UCSD-AML1 (cell line): ENCODE results near the gene NEU3.
A peak's percentile ranks its signal among the peaks of the same experiment; 100 is the strongest.
"Not testable (repeated sequence)": the region's sequence is repeated elsewhere in the genome, so short reads cannot be mapped to it uniquely, and the experiment has no call there.

Experiments used
- DNase-seq: peaks from one replicate; lab custom pipeline; 2025; ENCODE audit not compliant: unreplicated experiment; lab: John Stamatoyannopoulos, UW

Gene NEU3

DNA sequence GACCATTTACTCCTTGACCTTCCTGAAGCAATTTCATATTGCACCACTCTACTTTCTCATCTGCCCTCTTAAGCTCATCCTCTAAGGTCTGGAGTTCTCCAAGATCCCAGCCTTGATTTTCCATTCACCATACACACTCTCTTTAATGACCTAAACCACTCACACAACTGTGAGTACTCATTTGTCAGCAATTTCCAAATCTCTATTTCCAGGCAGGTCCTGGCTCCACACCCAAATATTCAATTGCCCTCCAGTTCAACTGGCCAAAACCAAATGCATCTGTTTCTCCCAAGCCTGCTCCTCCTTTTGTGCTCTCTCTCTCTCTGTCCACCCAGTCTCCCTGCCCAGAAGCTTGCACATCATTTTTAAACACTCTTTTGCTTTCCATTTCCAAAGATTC, 39.6 kb downstream of the NEU3 start:
- DNase-seq = no peak

- no peak for DNase-seq
These were observed 40.0 kb downstream of the NEU3 start for GRCh38 chr11:75028724-75029123.

DNA sequence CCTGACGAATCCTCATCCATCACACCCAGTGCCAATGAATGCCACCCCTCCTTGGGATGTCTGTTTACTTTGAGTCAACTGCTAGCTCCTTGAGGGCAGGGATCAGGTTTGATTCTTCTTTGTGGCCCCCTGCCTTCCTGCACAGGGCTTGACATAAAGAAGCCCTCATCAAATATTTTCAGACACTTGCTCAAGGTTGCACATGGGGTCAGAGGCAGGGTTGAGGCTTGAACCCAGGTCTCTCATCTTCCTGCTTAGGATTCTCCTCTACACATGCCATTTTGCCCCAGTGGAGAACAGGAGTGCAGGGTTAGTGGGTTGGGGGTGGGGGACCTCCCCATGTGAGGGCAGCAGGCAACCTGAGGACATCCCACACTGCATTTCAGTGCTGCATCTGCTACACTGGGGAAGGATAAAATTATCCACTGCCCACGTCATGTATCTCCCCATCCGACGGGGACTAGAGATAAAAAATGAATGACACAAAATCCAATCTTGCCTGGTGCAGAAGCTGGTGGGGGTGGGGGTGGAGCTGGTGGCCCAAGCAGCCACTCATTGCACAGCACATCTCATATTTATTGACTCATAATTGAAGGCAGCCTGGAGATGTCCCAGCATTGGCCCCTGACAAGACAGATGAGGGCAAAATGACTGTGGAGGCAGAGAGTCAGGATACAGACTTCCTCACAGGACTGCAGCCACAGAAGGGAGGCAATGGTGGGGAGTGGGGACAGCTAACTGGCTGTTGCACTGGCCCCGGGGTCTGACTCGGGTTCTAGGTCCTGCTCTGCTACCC, 41.3 kb downstream of the NEU3 start:
- no peak for DNase-seq

DNA sequence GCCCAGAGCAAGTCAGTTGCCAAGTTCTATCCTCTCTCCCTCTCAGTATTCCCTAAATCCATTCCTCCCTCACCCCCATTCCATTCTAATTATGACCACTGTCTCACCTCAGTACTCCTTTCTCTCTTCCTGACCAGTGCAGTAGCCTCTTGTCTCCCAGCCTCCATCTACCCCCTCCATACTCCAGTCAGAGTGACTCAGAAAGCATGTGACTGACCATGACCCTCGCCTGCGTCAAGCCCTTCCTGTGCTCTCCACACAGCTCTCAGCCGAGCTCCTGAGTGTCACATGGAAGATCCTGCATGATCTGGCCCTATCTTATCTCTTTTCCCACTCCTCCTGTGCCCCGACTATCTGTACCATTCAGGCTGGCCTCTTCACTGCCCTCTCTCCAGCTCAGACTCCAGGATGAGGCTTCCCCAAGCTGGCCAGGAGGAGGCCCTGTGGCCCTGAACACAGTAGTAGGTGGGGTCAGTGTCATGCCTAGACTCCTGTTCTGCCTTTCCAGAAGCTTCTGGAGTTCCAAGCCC, 42.6 kb downstream of the NEU3 start:
- peak; percentile 28 for DNase-seq

GRCh38 chr11:75031771-75032549, 43.2 kb downstream of the NEU3 start:
- DNase-seq = peak; percentile 69

GRCh38 chr11:75032550-75032935, 43.8 kb downstream of the NEU3 start:
- no peak for DNase-seq

DNA sequence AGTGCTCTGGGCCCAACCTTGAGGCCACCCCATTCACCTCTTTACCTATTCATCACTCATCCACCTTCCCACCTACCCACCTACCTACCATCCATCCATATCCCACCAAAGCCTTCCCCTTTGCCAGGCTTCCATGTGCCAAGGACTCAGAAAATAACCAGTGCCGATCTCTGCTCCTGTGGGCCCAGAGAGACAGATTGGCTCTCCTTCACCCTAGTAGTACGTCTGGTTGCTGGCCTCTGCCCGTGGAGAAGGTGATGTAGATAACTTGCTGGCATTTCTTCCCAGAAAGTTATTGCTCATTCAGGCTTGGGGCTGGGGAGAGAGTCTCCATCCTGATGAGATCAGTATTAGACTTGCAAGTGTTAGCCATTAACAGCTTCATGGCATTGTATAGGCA, 45.2 kb downstream of the NEU3 start:
- DNase-seq = no peak

GRCh38 chr11:75035256-75035655, 46.5 kb downstream of the NEU3 start:
- DNase-seq = no peak

DNA sequence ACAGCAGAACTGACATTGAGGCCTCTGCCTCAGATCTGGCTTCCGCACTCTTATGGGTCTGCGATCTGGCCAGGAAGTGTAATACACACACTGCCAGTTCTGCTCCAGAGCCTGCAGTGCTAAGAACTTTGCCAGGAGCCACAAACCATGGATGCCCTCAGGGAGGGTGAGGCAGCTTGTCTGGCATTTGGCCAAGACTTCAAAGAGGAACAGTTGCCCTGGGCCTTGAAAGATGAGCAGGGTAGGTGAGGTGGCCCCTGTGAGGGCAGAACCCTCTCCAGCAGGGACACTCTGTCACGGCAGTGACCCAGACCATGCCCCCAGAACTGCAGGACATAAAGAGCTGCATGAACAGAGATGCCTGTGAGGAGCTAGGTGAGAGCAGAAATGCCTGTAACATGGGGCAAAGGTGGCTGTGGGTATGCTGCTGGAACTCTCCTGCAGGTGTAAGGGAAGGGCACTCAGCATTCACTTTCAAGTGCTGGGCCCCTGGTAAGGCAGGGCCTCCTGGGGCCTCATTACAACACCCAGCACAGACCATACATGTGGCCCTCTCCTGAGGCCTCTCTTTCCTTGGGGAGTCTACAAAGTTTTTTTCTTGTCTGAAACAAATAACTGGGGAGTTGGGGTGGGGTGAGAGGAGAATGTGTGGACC, 47.3 kb downstream of the NEU3 start:
- no peak for DNase-seq

- no peak for DNase-seq
These were observed 51.5 kb downstream of the NEU3 start for GRCh38 chr11:75040167-75040770.

DNA sequence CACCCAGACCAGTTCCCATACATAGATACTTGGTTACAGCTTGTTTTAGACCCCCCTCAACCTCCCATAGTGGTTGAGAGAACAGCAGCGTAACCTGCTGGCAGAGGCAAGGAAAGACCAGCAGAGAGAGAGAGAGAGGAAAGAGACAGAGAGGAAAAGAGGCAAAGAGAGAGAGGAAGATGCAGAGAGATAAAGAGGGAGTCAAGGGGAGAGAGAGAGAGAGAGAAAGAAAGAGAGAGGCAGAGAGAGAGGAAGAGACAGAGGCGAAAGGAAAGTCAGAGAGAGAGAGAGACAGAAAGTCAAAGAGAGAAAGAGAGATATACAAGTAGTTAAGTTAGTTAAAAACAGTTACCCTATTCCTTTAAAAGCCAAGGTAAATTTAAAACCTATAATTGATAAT, 52.5 kb downstream of the NEU3 start:
- no peak for DNase-seq

GRCh38 chr11:75041821-75042220, 53.1 kb downstream of the NEU3 start:
- DNase-seq = not testable (repeated sequence)

DNA sequence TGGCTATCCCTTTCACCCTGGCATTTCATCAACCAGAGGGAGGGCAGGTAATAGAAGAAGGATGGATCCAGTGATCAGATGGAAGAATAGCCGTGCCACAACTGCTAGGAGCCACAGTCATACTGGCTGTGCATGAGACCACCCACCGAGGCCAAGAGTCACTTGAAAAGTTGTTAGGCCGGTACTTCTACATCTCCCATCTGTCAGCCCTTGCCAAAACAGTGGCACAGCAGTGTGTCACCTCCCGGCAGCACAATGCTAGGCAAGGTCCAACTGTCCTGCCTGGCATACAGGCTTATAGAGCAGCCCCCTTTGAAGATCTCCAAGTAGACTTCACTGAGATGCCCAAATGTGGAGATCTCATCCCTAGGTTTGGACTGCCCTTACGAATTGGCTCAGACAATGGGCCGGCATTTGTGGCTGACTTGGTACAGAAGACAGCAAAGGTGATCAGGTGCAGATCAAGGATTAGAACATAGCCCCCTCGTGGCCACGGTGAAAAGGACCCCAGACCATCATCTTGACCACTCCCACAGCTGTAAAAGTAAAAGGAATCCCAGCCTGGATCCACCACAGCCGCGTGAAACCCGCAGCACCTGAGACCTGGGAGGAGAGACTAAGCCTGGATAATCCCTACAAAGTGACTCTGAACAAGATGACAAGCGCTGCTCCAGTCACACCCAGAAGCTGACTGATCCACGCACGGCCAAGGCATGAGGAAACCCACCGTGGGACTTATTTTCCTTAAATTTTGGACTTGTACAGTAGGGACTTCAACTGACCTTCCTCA, 55.8 kb downstream of the NEU3 start:
- not testable (repeated sequence) for DNase-seq

GRCh38 chr11:75046668-75047067, 57.9 kb downstream of the NEU3 start:
- not testable (repeated sequence) for DNase-seq

GRCh38 chr11:75047191-75047590, 58.5 kb downstream of the NEU3 start:
- DNase-seq = no peak

DNA sequence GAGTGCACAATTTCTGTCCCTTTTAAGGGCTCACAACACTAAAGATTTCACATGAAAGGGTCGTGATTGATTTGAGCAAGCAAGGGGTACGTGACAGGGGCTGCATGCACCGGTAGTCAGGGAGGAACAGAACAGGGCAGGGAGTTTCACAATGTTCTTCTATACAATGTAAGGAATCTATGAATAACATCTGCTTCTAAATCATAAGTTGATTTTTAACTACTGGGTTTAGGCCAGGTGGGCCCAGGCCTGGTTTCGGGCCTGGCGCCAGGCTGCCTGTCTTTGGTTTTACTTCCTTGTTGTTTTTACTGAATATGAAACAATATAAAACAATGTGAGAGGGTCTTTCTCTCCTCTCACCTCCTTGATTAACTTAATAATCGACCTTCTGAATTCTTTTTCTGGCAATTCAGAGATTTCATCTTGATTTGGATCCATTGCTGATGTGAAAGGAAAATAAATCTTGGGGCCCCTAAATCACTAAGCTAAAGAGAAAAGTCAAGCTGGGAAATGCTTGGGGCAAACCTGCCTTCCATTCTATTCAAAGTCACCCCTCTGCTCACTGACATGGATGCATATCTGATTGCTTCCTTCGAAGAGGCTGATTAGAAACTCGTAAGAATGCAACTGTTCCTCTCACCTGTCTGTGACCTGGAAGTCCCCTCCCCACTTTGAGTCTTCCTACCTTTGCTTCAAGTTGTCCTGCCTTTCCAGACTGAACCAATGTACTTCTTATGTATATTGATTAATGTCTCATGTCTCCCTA, 61.0 kb downstream of the NEU3 start:
- DNase-seq = not testable (repeated sequence)

GRCh38 chr11:75050516-75050915, 61.8 kb downstream of the NEU3 start:
- DNase-seq = no peak

DNA sequence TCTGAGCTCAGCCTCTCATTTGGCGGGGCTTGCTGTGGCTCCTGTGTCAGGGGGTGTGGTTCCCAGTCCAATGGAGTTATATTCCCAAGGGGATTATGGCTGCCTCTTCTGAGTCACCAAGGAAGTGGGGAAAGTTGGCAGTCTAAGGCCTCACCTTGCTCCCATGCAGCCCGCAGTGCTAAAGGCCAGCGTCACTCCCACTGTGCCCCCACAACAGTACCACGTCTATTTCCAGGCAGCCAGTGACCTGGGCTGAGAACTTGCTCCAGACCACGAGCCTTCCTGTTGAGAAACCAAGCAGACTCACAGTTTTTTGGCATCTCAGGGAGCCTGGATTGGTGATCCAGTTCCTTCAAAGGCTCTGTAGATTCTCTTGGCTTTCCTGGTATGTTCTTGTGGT, 62.3 kb downstream of the NEU3 start:
- DNase-seq = no peak

DNA sequence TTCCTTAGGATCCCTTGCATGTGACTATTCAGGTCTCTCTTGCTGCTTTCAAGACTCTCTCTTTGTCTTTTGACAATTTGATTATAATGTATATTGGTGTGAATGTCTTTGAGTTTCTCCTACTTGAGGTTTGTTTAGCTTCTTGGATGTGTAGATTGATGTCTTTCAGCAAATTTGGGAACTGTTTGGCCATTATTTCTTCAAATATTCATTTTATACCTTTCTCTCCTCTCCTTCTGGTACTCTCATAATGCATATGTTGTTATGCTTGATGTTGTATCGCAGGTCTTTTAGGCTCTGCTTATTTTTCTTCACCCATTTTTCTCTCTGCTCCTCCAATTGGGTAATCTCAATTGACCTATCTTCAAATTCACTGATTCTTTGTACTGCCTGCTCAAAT, 63.7 kb downstream of the NEU3 start:
- DNase-seq = no peak

GRCh38 chr11:75055511-75055910, 66.8 kb downstream of the NEU3 start:
- DNase-seq = no peak
